Memory B cell (primary cell): ENCODE results near the gene DNASE2.

Experiments
- ATAC-seq: fragments of 150-1000 bp; cut with Tn5 transposase; 2 replicates; pipeline ENCODE4 v1.10.0; 2021; ENCODE audit warnings: low read depth, mild to moderate bottlenecking, moderate library complexity
- DNase-seq, 2 donors: peaks; one replicate each; pipeline ENCODE4 v3.0.0; 2022; ENCODE audit warnings: low spot score in 2 of 2
- H3K27ac Mint-ChIP-seq: one replicate; pipeline ENCODE4 v1.8.0; 2022; ENCODE audit warnings: mild to moderate bottlenecking, moderate library complexity, mixed read lengths
- H3K27me3 Mint-ChIP-seq: one replicate; pipeline ENCODE4 v1.8.0; 2022; ENCODE audit warnings: mixed read lengths
- H3K36me3 Mint-ChIP-seq: one replicate; pipeline ENCODE4 v1.8.0; 2022; ENCODE audit warnings: mild to moderate bottlenecking, mixed read lengths
- H3K4me1 Mint-ChIP-seq: one replicate; pipeline ENCODE4 v1.8.0; 2022; ENCODE audit warnings: mixed read lengths
- H3K4me3 Mint-ChIP-seq: one replicate; pipeline ENCODE4 v1.8.0; 2022; ENCODE audit warnings: mild to moderate bottlenecking, moderate library complexity, mixed read lengths
- H3K9me3 Mint-ChIP-seq: one replicate; pipeline ENCODE4 v1.8.0; 2022; ENCODE audit warnings: mixed read lengths

The DNASE2 gene

GRCh38 chr19:12880551-12881171 is 588 bp downstream of the DNASE2 start:
- no peaks in the 10 kb centered on the region for H3K27me3 Mint-ChIP-seq

GRCh38 chr19:12875086-12875485 is 6.2 kb downstream of the DNASE2 start:
- DNase-seq (no peak), ATAC-seq (no peak)
- Mint-ChIP-seq H3K27ac (no peak overlapping the region), H3K27me3 (no peaks in the 10 kb centered on the region), H3K4me1 (peaks cover 9% of the 10 kb centered on the region), H3K9me3 (peaks cover 7% of the 10 kb centered on the region), H3K36me3 (peaks cover 35% of the 10 kb centered on the region), H3K4me3 (no peak overlapping the region)

More at GRCh38 chr19:12880551-12881171, 588 bp downstream of the DNASE2 start:
- Mint-ChIP-seq H3K36me3 (peaks cover 13% of the 10 kb centered on the region), H3K4me1 (peaks cover 10% of the 10 kb centered on the region), H3K9me3 (peaks cover 1% of the 10 kb centered on the region), H3K4me3 (peak overlapping the region; percentile 91), H3K27ac (peak overlapping the region; percentile 96)
- DNase-seq (no peak), ATAC-seq (peak; percentile 5)

- H3K4me3 Mint-ChIP-seq = no peak overlapping the region
These were observed 7.1 kb downstream of the DNASE2 start for GRCh38 chr19:12873891-12874745.

DNA sequence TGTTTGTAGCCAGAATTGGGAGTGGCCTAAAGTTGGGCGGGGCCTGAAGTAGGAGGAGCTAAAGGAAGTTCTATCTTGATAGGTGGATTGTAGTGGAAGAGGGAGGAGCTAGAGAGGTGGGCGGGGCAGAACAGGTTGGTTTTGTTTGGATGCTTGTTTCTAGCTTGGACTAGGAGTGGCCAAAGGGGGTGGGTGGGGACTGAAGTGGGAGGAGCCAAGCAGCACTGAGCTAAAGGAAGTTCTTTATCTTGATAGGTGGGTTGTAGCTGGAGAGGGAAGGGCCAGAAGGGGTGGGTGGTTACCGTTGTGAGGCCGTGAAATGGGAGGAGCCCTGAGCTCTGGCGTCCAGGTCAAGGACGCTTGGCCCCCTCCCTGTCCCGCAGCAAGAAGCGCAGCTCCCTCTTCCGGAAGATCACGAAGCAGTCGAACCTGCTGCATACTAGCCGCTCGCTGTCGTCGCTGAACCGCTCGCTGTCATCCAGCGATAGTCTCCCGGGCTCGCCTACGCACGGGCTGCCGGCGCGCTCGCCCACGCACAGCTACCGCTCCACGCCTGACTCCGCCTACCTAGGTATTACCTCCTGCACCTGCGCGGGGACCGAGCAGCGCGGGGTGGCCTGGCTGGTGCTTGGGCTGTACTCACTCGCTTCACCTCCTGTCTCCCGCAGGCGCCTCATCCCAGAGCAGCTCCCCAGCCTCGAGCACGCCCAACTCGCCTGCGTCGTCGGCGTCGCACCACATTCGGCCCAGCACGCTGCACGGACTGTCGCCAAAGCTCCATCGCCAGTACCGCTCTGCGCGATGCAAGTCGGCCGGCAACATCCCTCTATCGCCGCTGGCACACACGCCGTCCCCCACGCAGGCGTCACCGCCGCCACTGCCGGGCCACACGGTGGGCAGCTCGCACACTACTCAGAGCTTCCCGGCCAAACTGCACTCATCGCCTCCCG is 8.0 kb downstream of the DNASE2 start:
- Mint-ChIP-seq H3K4me3 (peak overlapping the region; percentile 52), H3K36me3 (peaks cover 30% of the 10 kb centered on the region), H3K4me1 (peaks cover 6% of the 10 kb centered on the region), H3K9me3 (peaks cover 7% of the 10 kb centered on the region), H3K27ac (no peak overlapping the region), H3K27me3 (no peaks in the 10 kb centered on the region)
- ATAC-seq (peak; percentile 80), DNase-seq (peak in 1 of 2 donors; percentile 50)

More at GRCh38 chr19:12873891-12874745, 7.1 kb downstream of the DNASE2 start:
- peaks cover 6% of the 10 kb centered on the region for H3K4me1 Mint-ChIP-seq
- peaks cover 35% of the 10 kb centered on the region for H3K36me3 Mint-ChIP-seq
- no peak overlapping the region for H3K27ac Mint-ChIP-seq
- peaks cover 7% of the 10 kb centered on the region for H3K9me3 Mint-ChIP-seq
- DNase-seq (no peak), ATAC-seq (no peak)
- no peaks in the 10 kb centered on the region for H3K27me3 Mint-ChIP-seq

DNA sequence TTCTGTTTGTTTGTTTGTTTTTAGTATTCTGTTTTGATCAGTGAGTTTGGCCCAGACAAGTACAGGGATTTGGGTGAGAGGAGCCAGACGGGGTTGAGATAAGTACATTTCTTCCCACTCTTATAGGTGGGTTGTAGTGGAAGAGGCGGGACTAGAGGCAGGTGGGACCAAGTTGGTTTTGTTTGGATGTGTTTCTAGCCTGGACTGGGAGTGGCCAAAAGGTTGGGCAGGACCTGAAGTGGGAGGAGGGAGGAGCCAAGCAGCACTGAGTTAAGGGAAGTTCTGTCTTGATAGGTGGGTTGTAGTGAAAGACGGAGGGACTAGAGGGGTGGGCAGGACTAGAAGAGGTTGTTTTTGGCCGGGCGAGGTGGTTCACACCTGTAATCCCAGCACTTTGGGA is 9.0 kb downstream of the DNASE2 start:
- ATAC-seq (no peak), DNase-seq (no peak)
- Mint-ChIP-seq H3K27ac (no peak overlapping the region), H3K4me3 (no peak overlapping the region), H3K9me3 (peaks cover 7% of the 10 kb centered on the region), H3K4me1 (peaks cover 7% of the 10 kb centered on the region), H3K27me3 (no peaks in the 10 kb centered on the region), H3K36me3 (peaks cover 27% of the 10 kb centered on the region)

- DNase-seq = no peak
- H3K9me3 Mint-ChIP-seq = peaks cover 7% of the 10 kb centered on the region
- H3K27me3 Mint-ChIP-seq = no peaks in the 10 kb centered on the region
- H3K4me1 Mint-ChIP-seq = peaks cover 12% of the 10 kb centered on the region
- no peak for ATAC-seq
- H3K36me3 Mint-ChIP-seq = peaks cover 25% of the 10 kb centered on the region
- H3K27ac Mint-ChIP-seq = no peak overlapping the region
- no peak overlapping the region for H3K4me3 Mint-ChIP-seq
These were observed 9.6 kb downstream of the DNASE2 start for GRCh38 chr19:12871681-12872080.

DNA sequence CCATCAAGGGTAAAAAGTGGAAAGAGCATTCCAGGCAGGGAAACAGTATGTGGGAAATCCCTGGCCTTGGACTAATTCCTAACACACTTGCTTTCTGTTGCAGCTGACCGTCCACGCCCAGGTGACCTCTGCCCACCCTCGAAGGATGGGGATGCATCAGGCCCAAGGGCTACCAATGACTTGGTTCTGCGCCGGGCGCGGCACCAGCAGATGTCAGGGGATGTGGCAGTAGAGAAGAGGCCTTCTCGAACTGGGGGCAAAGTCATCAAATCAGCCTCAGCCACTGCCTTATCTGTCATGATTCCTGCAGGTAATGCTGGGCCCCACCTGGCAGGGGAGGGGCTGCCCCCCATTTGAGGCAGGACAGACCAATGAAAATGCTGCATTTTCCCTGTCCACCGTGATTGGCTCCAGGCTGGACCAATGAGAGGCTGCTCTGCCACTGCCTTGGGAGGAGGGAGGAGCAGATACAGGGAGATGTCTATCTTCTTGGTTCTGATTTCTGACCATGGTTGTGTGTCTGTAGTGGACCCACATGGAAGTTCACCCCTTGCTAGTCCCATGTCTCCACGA is 12.6 kb downstream of the DNASE2 start:
- ATAC-seq (no peak), DNase-seq (no peak)
- H3K36me3 Mint-ChIP-seq = peaks cover 14% of the 10 kb centered on the region
- no peak overlapping the region for H3K27ac Mint-ChIP-seq
- H3K4me3 Mint-ChIP-seq = no peak overlapping the region
- H3K4me1 Mint-ChIP-seq = peaks cover 14% of the 10 kb centered on the region
- peaks cover 1% of the 10 kb centered on the region for H3K27me3 Mint-ChIP-seq
- peaks cover 7% of the 10 kb centered on the region for H3K9me3 Mint-ChIP-seq

- H3K36me3 Mint-ChIP-seq = peaks cover 7% of the 10 kb centered on the region
- DNase-seq = peak; percentile 61 to 81
- ATAC-seq = peak; percentile 78
- H3K4me1 Mint-ChIP-seq = peaks cover 14% of the 10 kb centered on the region
- peak overlapping the region; percentile 79 for H3K4me3 Mint-ChIP-seq
- peaks cover 5% of the 10 kb centered on the region for H3K9me3 Mint-ChIP-seq
- peaks cover 6% of the 10 kb centered on the region for H3K27me3 Mint-ChIP-seq
- no peak overlapping the region for H3K27ac Mint-ChIP-seq
These were observed 13.8 kb downstream of the DNASE2 start for GRCh38 chr19:12867120-12868099.

DNA sequence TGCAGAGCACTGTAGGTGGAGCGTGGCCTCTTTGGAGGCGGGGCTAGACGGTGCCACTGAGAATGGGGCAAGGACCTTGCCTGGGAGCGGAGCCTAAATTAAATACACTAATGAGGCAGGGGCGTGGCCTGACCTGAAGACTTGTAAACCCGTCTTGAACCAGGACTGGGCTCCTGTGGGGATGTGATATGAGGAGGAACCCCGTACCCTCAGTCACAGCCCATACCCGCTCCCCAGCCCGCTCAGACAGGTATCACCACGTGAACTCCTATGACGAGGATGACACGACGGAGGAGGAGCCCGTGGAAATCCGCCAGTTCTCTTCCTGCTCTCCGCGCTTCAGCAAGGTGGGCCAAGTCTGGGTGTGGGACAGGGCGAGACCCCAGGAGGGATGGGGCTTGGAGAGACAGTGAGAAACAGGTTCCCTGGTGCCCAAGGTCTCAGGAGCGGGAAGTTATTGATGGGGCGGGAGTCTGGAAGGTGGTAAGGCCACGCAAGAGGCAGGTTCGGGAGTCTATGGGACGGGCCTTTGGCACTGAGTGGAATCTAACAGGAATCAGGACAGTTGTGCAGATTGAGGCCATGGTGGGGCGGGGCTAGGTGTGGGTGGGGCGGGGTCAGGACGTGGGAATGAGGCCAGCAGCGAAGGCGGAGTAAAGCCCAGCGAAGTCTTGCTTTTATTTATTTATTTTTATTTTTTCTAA is 14.7 kb downstream of the DNASE2 start:
- Mint-ChIP-seq H3K9me3 (no peaks in the 10 kb centered on the region), H3K4me3 (peak overlapping the region; percentile 79), H3K36me3 (no peaks in the 10 kb centered on the region), H3K27me3 (peaks cover 6% of the 10 kb centered on the region), H3K4me1 (peaks cover 9% of the 10 kb centered on the region), H3K27ac (no peak overlapping the region)
- ATAC-seq (no peak), DNase-seq (no peak)

DNA sequence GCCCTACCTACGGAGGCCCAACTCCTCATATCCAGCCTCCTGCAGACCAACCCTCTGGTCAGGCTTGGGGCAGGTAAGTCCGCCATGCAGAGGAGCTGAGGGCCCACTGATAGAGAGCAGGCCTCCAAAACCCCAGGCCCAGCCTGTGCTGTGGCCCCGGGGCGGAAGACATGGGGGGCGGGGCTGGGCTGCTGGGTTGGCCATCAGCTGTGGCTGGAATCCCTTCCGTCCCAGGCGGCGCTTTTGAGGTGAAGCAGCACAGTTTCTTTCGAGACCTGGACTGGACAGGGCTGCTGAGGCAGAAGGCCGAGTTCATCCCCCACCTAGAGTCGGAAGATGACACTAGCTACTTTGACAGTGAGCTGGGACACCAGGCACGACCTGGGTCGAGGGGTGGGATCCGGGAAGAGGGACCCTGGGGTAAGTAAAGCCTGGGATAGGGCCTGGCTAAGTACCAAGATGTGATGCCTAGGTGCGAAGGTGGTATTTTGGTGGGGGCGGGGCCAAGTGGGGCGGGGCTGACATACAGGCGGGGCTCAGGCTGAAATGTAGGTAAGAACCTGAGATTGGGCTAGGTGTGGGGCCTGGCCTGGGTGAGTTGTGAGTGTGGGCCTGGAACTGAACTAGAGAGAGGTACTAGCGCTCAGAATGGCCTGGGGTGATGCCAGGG is 15.4 kb downstream of the DNASE2 start:
- Mint-ChIP-seq H3K27me3 (peaks cover 9% of the 10 kb centered on the region), H3K4me3 (peak overlapping the region; percentile 42)

DNA sequence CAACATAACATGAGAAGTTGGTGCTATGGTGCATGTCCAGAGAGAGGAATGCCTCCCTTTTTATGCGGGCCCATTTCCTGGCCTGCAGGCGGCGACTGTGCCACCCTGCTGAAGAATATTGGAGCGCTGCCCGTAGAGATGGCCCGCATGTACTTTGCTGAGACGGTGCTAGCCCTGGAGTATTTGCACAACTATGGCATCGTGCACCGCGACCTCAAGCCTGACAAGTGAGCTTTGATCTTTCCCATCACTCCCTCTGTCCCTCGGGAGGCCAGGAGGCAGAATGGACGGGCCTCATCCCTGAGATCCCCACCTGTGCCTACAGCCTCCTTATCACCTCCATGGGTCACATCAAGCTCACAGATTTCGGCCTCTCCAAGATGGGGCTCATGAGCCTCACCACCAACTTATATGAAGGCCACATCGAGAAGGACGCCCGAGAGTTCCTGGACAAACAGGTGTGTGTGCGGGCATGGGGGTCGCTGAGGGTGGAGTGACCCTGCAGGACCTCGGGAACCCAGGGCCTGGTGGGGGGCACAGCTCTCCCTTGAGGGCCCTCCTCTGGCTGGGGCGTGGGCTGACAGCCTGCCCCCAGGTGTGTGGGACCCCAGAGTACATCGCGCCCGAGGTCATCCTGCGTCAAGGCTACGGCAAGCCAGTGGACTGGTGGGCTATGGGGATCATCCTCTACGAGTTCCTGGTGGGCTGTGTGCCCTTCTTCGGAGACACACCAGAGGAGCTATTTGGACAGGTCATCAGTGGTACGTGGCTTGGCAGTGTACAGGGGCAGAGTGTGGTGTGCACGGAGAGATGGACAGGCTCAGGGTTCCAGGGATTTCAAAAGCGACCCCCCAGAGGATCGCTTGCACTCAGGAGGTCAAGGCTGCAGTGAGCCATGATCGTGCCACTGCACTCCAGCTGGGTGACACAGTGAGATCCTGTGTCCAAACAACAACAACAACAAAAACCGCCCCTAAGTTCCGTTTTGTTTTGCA is 16.2 kb downstream of the DNASE2 start:
- DNase-seq = no peak
- Mint-ChIP-seq H3K27ac (no peak overlapping the region), H3K9me3 (no peaks in the 10 kb centered on the region), H3K27me3 (peaks cover 9% of the 10 kb centered on the region), H3K4me3 (no peak overlapping the region), H3K4me1 (peaks cover 9% of the 10 kb centered on the region), H3K36me3 (no peaks in the 10 kb centered on the region)
- no peak for ATAC-seq

More for the DNA sequence above, 15.4 kb downstream of the DNASE2 start:
- no peaks in the 10 kb centered on the region for H3K9me3 Mint-ChIP-seq
- DNase-seq = no peak
- ATAC-seq = no peak
- H3K27ac Mint-ChIP-seq = no peak overlapping the region
- H3K36me3 Mint-ChIP-seq = no peaks in the 10 kb centered on the region
- H3K4me1 Mint-ChIP-seq = peaks cover 9% of the 10 kb centered on the region
